GM21576 (cell line): ENCODE measurements around the gene HGS.
"Not testable (repeated sequence)": the region's sequence is repeated elsewhere in the genome, so short reads cannot be mapped to it uniquely, and the experiment has no call there.

Experiments used
- ATAC-seq: cut with Tn5 transposase; IDR thresholded peaks from one replicate; pipeline ENCODE4 v1.9.1; 2021; ENCODE audit warnings: mild to moderate bottlenecking, moderate library complexity; ENCODE audit not compliant: unreplicated experiment

HGS gene

DNA sequence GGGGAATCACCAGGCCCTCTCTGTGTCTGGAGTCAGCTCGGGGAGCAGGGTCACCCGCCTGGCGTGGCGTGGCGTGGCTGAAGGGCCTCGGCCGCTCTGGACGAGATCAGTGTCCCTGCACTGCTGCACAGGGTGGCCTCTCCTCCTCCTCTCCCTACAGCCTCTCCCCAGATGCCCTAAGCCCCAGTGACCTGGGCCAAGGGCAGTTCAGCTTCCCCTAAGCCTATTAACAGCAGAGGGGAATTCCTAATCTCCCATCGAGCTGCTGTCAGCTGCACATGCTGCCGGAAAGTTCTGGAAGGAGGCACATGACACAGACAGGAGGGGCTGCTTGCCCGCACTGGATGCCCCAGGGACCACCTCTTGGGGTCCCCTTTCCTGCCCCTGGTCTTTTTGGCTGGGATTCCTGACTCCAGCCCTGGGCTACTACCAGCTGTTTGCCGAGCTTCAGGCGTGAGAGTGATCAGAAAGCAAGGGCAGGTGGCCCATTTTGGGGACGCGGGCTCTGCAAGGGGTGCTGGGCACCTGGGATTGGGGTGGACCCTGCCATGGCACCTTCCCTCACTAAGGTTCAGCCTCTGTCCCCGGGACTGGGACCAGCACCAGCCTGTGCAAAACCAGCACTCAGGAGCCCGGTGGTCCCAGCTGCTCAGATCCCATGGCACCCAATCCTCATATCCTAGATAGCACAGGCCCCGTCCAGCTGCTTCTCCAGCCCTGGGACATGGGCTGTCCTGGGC lies 28.3 kb upstream of the HGS start:
- ATAC-seq: no peak

DNA sequence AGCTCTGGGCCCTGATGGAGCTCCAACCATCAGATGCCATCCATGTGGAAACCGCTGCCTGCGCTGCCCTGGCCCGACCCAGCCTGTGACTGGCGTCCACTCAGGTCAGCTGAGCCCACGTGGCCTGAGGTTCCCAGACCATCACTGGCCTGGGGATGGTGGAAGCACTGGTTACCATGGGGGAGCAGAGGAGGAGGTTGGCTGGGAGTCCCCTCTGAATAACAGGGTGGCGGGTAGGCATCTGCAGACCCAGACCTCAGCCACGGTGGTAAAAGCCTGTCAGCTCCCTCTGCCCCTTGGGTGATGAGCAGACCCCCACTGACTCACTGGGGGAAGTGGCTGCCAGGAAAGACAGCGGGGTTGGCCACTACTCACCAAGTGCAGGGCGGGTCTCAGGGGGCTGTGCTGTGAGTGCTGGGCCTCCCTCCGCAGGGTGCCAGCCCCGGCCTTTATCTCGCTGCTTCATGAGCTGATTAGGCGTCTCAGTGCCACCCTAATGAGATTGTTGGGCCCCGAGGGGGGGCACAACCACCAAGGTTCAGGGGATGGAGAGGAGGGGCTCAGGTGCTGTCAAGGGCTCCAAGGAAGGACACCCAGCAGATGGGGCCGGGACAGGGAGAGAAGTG lies 27.6 kb upstream of the HGS start, which contains the start of gene PDE6G:
Gene PDE6G (minus strand): TSS at position 425 of the 626 bp plus-strand sequence. CDS start 3,237 bp downstream, outside the sequence.
- no peak for ATAC-seq

DNA sequence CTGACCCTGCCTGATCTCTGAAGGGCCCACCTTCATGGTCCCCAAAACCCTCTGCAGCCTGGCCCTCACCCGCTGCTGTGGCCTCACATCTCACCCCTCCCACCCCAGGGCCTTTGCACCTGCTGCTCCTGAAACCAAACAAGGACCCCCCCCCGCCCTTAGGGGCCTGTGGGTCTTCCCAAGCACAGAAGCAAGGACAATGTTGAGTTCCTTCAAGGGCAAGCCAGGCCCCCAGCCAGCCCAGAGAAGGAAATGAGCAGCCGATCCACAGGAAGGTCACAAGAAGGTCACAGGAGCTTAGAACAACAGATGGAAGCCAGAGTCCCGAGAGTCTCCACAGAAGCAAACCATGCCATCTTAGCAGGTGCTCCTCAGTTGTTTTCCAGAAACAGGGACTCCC lies 27.0 kb upstream of the HGS start:
- ATAC-seq: no peak

DNA sequence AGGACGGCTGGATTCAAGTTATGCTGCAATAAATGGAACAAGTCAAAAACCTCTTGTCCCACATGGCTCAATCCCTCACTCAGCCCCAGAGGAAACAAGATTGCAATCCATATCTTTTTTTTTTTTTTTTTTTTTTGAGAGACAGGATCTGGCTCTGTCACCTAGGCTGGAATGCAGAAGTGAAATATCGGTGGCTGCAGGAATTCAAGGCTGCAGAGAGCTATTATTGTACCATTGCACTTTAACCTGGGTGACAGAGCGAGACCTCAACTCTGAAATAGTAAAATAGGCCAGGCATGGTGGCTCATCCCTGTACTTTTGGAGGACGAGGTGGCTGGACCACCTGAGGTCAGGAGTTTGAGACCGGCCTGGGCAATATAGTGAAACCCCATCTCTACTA lies 24.8 kb upstream of the HGS start:
- no peak for ATAC-seq

DNA sequence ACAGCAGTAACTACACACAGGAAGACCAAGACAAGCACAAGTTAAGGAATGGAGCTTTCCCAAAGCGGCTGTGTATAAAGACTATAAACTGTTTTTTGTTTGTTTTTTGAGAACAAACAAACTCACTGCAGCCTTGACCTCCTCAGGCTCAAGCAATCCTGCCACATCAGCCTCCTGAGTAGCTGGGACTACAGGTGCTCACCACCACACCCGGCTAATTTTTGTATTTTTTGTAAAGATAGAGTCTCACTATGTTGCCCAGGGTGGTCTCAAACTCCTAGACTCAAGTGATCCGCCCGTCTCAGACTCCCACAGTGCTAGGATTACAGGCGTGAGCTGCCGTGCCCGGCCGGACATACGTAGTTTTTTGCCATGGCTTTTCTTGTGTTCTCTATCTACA lies 23.4 kb upstream of the HGS start:
- no peak for ATAC-seq

DNA sequence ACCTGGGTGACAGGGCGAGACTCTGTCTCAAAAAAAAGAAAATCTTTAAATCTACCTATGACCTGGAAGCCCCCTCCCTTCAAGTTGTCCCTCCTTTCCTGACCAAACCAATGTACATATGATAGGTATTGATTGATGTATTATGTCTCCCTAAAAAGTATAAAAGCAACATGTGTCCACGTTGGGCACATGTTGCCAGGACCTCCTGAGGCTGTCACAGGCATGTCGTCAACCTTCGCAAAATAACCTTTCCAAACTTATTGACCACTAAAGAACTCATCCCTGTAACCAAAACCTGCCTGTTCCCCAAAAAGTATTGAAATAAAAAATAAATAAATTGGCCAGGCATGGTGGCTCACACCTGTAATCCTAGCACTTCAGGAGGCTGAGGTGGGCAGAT lies 21.8 kb upstream of the HGS start:
- ATAC-seq: no peak

DNA sequence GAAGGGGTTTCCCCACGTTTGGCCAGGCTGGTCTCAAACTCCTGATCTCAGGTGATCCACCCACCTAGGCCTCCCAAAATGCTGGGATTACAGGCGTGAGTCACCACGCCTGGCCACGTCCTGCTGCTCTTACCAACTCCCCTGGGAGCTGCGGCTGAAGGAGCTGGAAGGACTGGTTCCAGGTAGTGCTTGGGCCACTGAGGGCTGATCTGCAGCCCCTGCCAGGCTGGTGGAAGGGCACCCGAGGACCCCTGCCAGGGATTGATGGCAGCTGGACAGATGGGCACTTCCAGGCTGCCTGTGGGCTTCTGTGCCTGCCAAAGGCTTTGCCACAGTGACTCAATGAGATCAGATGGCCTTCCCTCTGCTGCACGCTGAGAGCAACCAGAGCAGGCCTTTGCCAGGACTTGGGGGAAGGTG lies 19.8 kb upstream of the HGS start:
- no peak for ATAC-seq

DNA sequence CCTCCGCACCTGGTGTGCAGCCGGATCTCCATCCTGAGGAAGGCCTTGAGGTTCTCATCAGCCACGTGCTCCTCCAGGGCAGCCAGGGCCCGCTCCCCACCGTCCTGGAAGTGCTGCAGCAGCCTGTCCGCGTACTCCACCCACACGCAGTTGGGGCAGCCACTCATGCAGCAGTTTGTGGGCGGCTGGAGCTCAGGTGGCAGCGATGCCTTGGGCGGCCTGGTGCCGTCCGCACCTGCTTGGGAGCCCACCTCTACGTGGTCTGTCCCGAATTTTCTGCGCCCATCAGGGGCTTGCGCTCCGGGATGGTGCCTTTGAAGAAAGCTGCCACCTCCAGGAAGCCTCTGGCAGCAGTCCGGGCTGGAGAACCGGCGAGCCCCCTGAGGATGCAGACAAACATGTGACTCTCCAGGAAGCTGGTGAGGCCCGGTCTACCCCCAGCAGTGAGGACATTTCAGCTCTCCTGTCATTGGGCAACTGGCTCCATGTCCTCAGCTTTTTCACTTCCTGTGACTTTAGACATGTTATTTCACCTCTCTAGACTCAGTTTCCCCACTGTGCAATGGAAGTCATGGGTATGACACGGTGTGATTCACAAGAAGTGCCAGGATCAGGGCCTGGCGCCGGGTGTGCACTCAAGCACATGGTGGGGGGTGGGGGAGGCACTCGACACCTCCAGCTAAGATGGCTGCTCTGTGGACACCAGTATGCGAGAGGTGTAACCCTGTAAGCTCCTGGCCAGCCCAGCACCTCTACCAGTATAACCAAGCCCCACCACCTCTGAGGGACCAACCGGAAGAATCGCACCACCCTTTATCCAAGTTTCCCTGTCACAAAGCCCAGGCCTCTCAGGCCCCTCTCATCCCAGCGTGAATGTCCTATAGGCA lies 18.4 kb upstream of the HGS start:
- peak; percentile 6 for ATAC-seq

DNA sequence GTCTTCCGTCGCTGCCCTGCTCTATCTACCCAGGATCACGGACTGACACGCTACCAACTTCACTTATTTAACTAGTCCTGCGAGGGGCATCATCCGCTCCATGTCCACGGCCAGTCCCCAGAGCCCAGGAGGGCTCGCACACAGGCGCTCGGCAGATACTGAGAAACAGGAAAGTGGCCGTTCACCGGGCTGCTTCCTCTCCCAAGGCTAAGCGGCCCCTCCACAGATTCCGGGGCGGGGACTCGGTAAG lies 17.8 kb upstream of the HGS start:
- peak; percentile 13 for ATAC-seq

DNA sequence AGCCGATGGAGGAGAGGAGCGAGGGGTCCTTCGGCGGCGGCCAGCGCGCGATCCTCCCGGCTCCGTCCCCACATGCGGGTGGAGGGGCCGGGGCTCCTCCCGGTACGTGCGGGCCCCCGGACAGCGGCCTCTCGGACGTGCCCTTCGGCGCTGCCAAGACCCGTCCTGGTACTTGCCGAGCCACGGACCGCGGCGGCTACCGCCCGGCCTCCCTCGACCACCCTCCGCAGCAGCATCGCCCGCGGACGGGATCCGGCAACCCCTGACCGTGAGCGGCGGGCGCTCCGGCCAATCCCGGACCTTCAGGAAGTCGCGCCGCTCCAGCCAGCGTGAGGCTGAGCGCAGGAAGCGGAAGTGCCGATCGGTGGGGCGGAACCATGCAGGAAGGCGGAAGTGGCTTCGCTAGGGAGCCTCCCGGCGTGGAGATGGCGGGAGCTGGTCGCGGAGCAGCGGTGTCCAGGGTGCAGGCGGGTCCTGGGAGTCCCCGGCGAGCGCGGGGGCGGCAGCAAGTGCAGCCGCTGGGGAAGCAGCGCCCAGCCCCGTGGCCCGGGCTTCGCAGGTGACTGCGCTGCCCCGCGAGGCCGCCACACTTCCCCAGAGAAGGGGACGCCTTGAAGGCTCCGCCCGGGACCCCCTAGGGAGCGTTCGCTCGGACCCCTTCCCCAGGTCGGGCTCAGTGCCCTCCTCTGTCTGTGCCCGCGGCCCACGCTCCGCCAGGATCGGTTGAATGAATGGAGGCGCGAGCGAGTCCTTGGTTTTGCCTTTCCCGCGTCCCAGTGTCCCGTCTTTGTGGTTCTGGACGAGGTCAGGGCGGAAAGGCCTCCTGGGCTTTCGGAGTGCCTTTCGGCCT lies 17.2 kb upstream of the HGS start, which contains the start of the genes CCDC137 and OXLD1:
Gene CCDC137 (plus strand): TSS at position 396 of the 850 bp plus-strand sequence. CDS start 30 bp downstream, at position 426.
Gene OXLD1 (minus strand): TSS at position 264 of the 850 bp plus-strand sequence. CDS start 28 bp downstream, at position 236.
- peak; percentile 90 for ATAC-seq

DNA sequence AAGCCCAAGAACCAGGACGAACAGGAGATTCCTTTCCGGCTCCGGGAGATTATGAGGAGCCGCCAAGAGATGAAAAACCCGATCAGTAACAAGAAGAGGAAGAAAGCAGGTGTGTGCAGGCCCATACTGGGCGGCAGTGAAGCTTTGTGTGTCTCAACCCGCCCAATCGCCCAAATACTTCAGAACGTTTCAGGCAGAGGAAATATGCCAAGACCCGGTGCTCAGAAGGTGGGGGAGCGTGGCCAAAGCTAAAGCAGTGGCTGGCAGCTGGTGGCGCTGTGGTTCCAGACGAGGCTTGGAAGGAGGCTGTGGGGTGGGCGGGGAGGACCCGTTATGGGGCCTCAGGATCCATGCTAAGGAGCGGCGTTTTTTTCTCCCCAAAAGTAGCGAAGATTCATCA lies 16.1 kb upstream of the HGS start:
- ATAC-seq: no peak

DNA sequence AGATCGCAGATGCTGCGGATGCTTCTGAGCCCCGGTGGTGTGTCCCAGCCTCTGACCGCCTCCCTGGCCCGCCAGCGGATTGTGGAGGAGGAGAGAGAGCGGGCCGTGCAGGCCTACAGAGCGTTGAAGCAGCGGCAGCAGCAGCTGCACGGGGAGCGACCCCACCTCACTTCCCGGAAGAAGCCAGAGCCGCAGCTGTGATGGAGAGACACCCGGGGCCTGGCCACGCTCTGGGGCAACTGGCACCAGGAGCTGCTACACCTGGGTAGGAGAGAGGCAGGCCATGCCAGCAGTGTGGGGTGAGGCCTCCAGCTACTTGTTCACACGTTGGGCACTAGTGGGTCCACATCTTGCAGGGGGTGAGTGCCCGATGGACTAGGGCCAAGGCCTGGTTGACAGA lies 11.3 kb upstream of the HGS start:
- no peak for ATAC-seq

DNA sequence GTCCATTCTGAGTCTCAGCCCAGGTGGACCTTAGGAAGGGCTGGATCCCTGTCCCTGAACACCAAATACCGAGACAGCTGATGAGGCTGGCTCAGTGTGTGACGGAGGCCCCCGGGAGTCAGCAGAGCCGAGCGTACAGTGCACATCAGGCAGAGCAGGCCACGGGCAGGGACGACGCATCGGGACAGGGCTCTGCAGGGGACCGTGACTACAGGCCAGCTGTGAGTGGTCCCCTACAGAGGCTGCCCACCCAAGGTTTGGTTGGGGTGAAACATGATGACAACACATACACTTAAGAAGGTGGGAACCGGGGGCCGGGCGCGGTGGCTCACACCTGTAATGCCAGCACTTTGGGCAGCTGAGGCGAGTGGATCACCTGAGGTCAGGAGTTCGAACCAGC lies 10.9 kb upstream of the HGS start:
- ATAC-seq: no peak

DNA sequence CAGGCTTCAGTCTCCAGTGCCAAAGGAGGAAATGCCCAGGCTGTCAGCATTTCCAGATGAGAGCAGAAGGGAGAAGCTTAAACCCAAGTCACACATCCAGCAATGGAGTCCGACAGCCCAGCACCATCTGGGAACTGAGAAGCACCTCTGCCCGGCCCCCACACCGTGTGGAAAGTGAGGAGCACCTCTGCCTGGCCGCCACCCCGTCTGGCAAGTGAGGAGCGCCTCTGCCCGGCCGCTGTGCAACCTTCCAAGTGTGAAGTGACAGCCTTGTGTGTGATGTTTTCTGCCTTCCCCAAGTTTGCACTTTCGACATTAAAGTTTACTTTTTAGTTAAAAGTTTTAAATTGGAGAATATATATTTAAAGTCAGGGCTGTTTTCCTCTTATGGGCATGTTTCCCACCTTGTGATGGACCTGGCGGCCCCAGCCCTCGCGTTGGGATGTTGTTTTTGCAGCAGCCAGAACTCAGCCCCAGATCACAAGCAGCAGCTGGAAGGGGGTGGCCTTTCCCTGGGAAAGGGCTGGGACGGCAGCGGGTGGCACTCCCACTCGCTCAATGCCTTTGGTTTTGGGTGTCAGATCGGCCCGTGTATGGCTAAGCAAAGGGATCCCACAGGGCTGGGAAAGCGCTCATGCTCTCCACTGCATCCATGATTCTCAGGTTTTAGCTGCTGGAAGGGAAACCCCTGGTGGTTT lies 10.1 kb upstream of the HGS start:
- no peak for ATAC-seq

DNA sequence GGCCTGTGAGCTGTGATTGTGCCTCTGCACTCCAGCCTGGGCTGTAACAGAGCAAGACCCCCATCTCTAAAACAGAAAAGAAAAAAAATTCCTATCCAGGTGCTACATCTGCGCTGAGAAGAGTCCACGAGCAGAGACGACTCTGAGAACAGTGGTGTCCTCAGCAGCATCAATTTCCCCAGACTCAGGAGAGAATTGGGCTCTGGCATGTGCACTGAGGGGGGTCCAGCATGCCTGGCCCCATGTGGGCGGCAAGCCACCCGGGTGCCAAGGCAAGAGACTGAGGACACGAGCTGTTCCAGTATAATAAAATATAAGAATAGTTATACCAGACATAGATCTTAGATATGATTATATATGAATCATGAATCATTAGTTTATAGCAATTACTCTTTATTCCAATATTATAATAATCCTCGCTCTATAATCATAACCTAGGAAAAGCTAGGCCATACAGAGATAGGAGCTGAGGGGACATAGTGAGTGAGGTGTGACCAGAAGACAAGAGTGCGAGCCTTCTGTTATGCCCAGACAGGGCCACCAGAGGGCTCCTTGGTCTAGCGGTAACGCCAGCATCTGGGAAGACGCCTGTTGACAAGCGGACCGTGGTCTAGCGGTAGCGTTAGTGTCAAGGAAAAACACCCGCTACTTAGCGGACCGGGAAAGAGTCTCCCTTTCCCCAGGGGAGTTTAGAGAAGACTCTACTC lies 8.1 kb upstream of the HGS start:
- ATAC-seq: not testable (repeated sequence)

DNA sequence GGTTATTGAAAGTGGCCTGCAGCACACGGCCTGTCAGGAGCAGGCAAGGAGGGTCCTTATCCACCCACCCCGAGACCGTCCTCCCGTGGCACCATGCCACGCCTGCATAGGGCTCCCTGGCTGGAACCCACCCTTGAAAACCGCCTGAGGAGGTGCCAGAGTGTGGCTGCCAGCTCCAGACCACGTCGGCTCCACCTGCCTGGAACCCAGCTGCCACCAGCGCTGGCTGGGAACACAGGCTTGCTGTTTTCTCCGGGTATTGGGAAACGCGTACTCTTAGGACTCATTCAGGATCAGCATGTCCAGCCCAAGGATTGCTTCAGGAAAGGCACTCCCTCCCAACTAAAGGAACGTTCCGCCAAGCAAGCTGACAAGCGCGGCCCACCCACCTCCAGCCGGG lies 6.9 kb upstream of the HGS start:
- ATAC-seq: no peak

DNA sequence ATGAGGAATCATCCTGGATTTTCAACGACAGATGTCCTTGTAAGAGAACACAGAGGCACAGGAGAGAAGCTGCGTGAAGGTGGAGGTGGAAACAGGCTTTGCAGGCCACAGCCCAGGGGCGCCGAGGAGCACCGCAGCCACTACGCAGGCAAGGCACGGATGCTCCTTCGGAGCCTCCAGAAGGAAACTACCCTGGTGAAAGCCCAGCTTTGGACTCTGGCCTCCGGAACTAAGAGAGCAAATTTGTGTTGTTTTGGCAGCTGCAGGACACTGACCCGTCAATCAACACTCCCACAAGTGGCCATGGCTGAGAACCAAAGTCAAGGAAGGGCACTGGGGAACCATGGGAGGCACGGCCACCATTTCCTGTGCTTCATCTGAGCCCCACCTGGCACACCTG lies 3.7 kb upstream of the HGS start:
- no peak for ATAC-seq

DNA sequence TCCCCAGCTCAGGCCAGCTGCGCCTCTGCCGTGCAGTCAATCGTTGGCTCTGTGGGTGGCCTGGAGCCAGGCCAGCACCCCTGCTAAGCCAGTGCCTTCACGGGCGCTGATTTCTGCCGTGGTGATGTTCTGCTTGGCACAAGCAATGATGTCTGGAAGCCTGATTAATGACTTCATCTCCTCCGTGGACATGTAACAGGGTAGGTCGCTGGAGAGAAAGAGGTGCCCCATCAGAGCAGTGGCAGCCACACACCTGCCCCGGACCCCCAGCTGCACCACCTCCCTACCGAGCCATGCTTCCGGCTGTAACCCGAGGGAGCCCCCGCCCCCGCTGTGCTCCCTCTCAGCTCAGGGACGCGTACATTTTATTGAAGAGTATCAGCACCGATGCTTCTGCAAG lies 2.1 kb upstream of the HGS start:
- ATAC-seq: no peak

DNA sequence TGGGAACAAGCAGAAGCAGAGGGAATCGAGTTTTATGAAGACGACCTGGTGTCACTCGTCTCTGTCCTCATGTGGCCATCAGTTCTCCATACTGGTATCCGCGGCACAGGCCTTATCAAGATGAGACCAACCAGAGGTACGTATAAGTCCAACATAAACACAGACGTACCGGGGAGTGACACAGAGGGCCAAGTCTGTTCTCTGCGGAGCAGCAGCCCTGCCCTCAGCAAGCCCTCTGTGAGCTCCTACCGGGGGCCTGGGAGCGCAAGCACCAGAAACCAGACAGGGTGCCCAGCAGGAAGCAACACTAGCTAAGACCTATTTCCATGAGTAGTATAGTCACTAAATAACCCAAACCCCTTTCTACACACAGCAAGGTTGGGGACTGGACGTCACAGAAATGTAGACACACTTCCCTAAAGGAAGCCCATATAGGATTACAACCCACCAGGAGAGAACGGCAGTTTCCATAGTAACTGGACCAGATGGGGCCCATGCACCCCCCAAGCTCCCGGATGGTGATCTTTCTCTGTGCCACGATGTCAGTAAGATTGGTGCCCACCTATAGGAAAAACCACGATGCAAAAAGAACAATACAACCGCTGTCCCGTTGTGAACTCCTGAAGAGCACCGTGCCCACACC lies 1.1 kb upstream of the HGS start:
- ATAC-seq: no peak
